ENCODE results near the gene SLCO1B3. TPM values are rescaled to one million over a fixed set of nuclear protein-coding genes. Genes with fewer than 3 reads are reported as not detected.

SLCO1B3 gene
- total RNA-seq, 1 donor from 2014 or later = not detected

DNA sequence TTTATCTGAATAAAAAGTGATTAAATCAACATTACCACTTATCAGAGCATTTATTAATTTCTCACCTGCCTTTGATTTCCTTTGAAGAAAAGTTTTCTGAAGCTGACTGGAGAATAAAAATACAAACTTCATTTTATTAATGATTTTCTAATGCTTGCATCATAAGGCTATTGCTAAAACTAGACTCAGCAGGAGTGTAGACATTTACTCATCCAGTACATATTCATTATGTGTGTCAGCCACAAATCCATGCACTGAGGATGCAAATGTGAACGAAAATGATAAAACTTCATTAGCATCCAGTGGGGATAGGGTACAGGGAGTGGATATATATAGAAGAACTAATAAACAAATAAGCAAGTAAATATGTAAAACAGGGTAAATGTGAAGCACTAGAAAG, 74.6 kb downstream of the SLCO1B3 start:
- peaks cover 0 to 23% of the 10 kb centered on the region in 2 donors for H3K9me3 ChIP-seq
- no peaks in the 10 kb centered on the region for H3K27me3 ChIP-seq
- H3K27ac ChIP-seq = no peak overlapping the region
- no peak for TF ChIP-seq CTCF (IDR thresholded peaks at IDR 0.05)
- intact Hi-C loops (cut with DNase I) = no loop called here
- no peaks in the 10 kb centered on the region for H3K36me3 ChIP-seq
- DNase-seq (ENCODE audit: low spot score in 2 of 2) = no peak
- no peaks in the 10 kb centered on the region for H3K4me1 ChIP-seq
- H3K4me3 ChIP-seq = no peak overlapping the region

DNA sequence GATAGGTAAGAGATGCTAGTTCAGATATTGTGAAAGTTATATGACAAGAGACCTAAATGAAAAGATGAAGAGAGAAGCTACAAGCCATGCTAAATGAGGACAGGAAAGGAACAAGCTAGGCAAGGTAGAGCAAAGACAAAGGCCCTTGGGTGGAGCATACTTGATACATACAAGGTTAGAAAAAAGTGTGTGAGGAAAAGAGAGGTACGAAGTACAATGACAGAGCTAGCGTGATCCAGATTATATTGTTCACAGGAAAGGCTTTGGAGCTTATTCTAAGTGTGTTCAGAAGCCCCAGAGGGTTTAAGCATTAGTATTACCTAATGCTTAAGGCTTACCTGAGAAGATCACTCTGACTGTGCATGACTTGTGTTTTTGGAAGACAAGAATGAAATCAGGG, 75.0 kb downstream of the SLCO1B3 start:
- Histone ChIP-seq H3K27me3 (no peaks in the 10 kb centered on the region), H3K4me1 (no peaks in the 10 kb centered on the region), H3K27ac (no peak overlapping the region), H3K4me3 (no peak overlapping the region), H3K9me3 (peaks cover 0 to 23% of the 10 kb centered on the region in 2 donors), H3K36me3 (no peaks in the 10 kb centered on the region)
- no peak for DNase-seq (ENCODE audit: low spot score in 2 of 2)
- intact Hi-C loops (cut with DNase I) = no loop called here
- no peak for TF ChIP-seq CTCF (IDR thresholded peaks at IDR 0.05)

DNA sequence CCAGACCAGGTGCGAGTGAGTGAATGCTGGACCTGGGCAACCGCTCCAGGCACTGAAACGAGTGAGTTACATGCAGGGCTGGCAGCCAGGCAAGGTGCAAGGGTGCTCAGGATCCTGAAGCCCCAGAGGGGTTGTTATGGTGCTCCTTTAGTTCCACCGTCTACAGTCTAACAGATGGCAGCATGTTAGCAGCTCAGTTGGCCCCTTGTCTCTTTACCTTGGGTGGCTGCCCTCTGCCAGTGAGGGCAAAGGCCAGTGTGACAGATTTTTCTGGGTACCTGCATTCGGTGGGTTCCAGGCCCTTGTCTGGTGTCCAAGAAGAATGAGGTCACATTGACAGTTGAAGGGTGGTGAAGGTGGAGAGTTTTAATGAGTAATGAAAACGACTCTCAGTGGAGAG, 106.8 kb downstream of the SLCO1B3 start:
- intact Hi-C loops (cut with DNase I) = no loop called here

GRCh38 chr12:20917819-20918218, 107.3 kb downstream of the SLCO1B3 start:
- Histone ChIP-seq H3K36me3 (no peaks in the 10 kb centered on the region), H3K4me1 (no peaks in the 10 kb centered on the region), H3K27me3 (no peaks in the 10 kb centered on the region), H3K9me3 (no peaks in the 10 kb centered on the region), H3K27ac (no peak overlapping the region), H3K4me3 (no peak overlapping the region)
- DNase-seq (ENCODE audit: low spot score in 2 of 2) = no peak
- TF ChIP-seq CTCF (IDR thresholded peaks at IDR 0.05) = no peak
- intact Hi-C loops (cut with DNase I) = no loop called here

More for the DNA sequence above, 106.8 kb downstream of the SLCO1B3 start:
- Histone ChIP-seq H3K27ac (no peak overlapping the region), H3K9me3 (no peaks in the 10 kb centered on the region), H3K4me1 (no peaks in the 10 kb centered on the region), H3K27me3 (no peaks in the 10 kb centered on the region), H3K4me3 (no peak overlapping the region), H3K36me3 (no peaks in the 10 kb centered on the region)
- no peak for DNase-seq (ENCODE audit: low spot score in 2 of 2)
- TF ChIP-seq CTCF (IDR thresholded peaks at IDR 0.05) = no peak

- no peaks in the 10 kb centered on the region for H3K27me3 ChIP-seq
- no peak overlapping the region for H3K4me3 ChIP-seq
- H3K4me1 ChIP-seq = no peaks in the 10 kb centered on the region
- no peak for DNase-seq (ENCODE audit: low spot score in 2 of 2)
- intact Hi-C loops (cut with DNase I) = no loop called here
- H3K9me3 ChIP-seq = no peaks in the 10 kb centered on the region
- no peaks in the 10 kb centered on the region for H3K36me3 ChIP-seq
- no peak for TF ChIP-seq CTCF (IDR thresholded peaks at IDR 0.05)
- no peak overlapping the region for H3K27ac ChIP-seq
Measured at GRCh38 chr12:20931894-20932293, 121.4 kb downstream of the SLCO1B3 start.

- Histone ChIP-seq H3K27me3 (no peaks in the 10 kb centered on the region), H3K36me3 (no peaks in the 10 kb centered on the region), H3K9me3 (no peaks in the 10 kb centered on the region), H3K4me3 (no peak overlapping the region), H3K27ac (no peak overlapping the region), H3K4me1 (no peaks in the 10 kb centered on the region)
- no peak for DNase-seq (ENCODE audit: low spot score in 2 of 2)
- intact Hi-C loops (cut with DNase I) = no loop called here
- TF ChIP-seq CTCF (IDR thresholded peaks at IDR 0.05) = peak in 1 of 3 experiments; percentile 32
Measured at GRCh38 chr12:20946732-20947131, 136.2 kb downstream of the SLCO1B3 start.

Data from ascending aorta (tissue), 2 donors.